HG03342 (cell line): ENCODE measurements around the gene CHRD.
"Not testable (repeated sequence)": the region's sequence is repeated elsewhere in the genome, so short reads cannot be mapped to it uniquely, and the experiment has no call there.

ENCODE experiments used
- ATAC-seq: cut with Tn5 transposase; IDR thresholded peaks from one replicate; pipeline ENCODE4 v1.9.1; 2021; ENCODE audit warnings: mild to moderate bottlenecking, moderate library complexity; ENCODE audit not compliant: unreplicated experiment

CHRD gene

DNA sequence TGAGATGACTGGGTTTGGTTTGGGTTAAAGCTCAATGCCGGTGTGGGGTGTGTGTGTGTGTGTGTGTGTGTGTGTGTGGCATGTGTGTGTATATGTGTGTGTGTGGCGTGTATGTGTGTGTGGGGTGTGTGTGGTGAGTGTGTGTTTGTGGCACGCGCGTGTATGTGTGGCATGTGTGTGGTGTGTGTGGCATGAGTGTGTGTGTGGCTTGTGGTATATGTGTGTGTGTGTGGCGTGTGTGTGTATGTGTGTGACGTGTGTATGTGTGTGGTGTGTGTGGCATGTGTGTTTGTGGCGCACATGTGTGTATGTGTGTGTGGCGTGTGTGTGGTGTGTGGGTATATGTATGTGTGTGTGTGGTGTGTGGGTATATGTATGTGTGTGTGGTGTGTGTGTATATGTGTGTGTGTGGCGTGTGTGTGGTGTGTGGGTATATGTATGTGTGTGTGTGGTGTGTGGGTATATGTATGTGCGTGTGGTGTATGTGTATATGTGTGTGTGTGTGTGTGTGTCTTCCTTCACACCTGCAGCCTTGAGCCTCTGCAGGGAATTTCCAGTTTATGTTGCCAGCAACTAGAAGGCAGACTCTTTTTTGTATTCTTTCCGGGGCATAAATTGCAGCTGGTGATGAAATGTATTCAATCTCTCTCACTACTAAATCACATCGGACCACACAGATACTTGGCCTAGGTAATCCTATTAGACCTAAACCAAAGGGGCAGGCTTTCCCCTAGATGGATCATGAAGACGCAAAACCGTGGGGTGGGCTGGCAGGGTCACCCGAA, 34.8 kb downstream of the CHRD start:
- no peak for ATAC-seq

DNA sequence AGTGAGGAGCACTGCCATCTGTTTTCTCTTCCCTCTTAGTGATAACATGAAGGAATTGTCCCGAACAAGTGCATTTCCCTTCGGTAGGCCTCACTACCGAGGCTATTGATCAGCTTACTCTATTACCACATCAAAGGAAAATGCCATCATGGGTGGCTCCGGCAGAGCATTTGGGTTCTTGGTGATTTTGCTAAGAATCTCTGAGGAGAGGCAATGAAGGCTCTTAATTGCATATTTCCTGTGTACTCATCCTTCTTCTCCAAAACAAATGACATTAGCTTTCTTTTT, 35.3 kb downstream of the CHRD start:
- ATAC-seq: no peak

DNA sequence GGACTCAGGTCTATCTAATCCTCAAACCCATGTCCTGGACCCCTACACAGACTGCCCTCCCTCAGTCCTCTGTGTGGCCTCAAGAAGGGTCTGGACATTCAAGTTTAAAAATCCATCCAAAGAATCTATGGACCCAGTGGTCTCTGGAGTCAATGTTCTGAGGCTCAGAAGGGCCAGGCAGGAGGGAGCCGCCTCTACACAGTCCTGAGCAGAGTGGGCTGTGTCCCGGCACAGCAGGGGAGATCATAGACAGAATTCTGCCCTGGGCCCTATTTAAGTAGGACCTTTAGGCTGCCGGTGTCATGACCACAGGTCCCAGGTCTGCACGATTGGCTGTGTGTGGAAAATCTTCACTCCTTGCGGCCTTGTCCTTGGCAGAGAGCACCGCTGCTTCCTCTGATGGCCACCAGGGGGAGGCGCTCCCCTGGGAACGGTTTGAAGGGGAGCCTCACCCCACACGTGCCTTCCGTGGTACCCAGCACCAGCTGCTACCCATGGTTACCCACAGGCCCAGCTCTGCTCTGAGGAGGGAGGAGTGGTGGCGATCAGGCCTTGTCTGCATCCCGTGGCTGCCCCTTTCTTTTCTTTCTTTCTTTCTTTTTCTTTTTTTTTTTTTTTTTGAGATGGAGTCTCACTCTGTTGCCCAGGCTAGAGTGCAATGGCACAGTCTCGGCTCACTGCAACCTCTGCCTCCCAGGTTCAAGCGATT, 37.9 kb downstream of the CHRD start:
- peak; percentile 94 for ATAC-seq

DNA sequence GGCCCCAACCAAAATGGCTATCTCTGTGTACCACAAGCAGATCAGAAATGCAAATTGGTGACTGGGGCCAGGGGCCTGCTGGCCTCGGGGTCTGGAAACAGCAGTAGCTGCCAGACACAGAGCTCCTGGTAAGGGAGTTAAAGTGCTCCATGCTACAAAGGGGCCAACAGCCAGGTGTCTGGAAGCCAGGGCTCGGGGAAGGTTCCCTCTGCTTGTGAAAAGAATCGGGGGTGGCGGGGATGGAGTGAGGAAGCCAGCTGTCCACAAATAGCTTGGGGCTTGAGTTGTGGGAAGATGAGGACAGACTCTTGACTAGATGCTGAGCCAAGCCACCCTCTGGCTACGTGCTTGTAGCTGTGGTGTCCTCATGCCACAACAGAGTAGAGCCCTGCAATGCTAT, 39.3 kb downstream of the CHRD start:
- no peak for ATAC-seq

DNA sequence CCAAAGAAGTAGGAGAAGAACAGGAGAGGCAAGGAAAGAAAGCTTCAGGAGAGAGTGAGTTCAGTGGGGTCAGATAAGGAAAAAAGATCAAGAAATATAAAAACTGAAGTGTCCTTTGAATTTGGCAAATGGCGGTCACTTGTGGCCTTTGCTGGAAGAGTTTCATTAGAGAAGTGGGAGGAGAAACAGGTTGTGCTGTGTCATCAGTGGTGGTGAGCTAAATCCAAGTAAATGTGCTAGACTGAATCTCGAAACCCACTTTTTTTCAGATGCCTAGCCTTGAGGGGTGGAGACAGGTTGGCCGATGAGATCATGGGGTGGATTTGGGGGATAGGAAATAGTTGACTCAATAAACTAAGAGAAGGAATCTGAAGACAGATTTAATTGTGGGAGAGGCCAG, 43.7 kb downstream of the CHRD start:
- ATAC-seq: no peak

DNA sequence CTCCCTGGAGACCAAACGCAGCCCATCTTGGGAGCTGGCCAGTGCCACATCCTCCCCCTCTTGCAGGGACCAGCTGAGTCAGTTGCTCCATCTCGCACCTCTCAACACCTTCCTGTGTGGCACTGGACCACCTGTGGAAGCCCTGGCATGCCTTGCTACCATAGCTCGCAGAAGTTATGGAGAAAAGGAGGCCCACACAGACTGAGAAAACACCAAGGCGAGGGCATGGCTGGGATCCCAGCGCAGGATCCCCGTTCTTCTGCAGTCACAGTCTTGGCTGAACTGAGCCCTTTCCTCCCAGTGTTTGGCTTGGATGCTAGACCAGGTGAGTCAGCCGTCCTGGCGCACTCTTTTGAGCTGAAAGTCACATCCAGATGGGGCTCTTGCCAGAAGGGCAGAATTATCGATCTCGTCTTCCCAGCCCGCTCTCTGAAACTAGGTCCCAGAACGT, 46.9 kb downstream of the CHRD start:
- no peak for ATAC-seq

DNA sequence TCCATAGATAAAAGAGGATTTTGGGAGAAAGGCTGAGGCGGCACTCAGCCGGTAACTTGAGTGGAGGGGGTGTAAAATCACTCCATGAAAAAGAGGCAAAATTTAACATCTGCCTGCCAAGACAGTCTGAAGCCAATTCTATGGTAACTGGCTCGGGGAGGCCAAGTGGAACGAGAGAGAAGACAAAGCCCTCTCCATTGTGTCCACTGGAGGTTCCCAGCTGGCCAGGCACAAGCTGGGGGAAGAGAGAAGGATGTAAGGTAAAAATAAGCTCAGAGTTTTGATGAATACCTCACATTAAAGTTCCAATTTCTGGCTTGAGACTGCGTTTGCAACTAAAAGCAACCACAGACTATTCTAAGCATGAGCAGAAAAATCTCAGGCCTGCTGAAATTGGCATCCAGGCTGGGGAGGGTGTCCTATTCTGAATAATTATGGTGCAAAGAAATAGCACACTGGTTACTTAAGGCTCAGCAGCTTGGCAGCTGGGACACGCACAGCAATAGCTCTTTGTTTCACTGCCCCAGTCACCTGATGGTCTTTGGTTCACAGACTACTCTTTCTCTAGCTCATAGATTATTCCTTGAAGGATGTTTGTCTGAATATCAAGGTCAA, 48.8 kb downstream of the CHRD start:
- no peak for ATAC-seq

DNA sequence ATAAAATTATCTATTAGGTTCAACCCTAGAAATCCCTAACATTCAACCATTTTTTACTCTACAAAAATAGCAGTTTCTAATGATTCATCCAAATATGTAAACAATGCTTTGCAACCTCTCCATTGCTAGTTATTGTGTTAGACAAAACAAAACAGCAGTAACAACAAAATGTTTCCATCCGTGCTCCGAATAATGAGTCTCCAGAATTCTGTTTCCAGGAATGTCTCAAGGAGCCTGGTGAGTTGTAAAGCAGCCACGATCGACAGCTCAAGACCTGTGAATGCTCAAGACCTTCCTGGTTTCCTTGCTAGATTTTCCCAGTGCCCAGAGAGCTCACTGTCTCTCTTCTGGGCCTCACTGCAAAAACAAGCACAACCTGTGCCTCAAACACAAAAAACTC, 49.9 kb downstream of the CHRD start:
- no peak for ATAC-seq

DNA sequence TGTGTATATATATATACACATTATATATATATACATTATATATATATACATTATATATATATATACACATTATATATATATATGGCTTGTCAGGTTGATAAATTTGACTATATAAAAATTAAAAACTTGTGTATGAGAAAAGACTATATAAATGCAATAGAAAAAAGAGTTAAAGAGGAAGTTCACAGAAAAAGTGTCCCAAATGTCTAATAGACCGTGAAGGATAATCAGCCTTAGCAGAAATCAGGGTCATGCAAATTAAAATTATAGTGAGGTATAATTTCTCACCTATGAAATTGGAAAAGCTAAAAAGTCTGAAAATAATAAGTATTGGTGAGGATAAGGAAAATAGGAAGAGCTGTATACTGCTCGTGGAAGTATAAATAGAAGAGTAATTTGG, 51.1 kb downstream of the CHRD start:
- no peak for ATAC-seq

DNA sequence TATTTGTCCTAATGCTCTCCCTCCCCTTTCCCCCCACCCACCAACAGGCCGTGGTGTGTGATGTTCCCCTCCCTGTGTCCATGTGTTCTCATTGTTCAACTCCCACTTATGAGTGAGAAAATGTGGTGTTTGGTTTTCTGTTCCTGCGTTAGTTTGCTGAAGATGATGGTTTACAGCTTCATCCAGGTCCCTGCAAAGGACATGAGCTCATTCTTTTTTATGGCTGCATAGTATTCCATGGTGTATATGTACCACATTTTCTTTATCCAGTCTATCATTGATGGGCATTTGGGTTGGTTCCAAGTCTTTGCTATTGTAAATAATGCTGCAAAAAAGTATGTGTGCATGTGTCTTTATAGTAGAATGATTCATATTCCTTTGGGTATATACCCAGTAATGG, 53.3 kb downstream of the CHRD start:
- ATAC-seq: not testable (repeated sequence)

DNA sequence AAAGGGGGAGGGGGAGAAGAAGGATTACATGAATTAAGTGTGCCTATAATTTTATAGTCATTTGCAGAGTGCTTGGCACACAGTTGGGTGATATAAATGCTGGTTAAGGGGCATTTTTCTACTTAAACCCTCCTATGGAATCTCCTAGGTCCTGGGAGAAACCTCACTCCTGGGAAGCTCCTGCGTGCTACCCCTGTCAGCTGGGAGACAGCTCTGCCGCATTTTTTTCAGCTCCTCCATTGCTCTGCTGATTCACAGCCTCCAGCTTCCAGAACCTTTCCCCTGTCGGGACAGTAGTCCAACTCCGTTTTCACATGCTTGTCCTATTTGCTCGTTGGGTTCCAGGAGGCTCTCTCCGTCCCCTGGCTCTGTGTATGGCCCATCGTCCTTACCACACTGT, 59.2 kb downstream of the CHRD start:
- no peak for ATAC-seq
